Activated CD4-positive, alpha-beta memory T cell treated with anti-CD3 and anti-CD28 coated beads, Interleukin-2, amount 10 ng/mL, durations not matched to agents 7 days and 5 days (primary cell): Measurements from ENCODE around the gene KIAA1614. TPM values are rescaled to one million over a fixed set of nuclear protein-coding genes. Genes with fewer than 3 reads are reported as not detected.

Source experiments
- CTCF ChIA-PET: fragments of 350-600 bp; sonication (Branson Sonifier 250); formaldehyde crosslinking; loops from one replicate; lab custom pipeline; 2021; ENCODE audit warnings: antibody characterized with exemption, inconsistent platforms; lab: Charles Lee
- POLR2A ChIA-PET: fragments of 350-600 bp; sonication (Branson Sonifier 250); formaldehyde crosslinking; loops from one replicate; lab custom pipeline; 2021; ENCODE audit warnings: antibody characterized with exemption; lab: Charles Lee
- DNase-seq: peaks from one replicate; pipeline ENCODE4 v3.0.0-alpha.2; 2020
- H3K27ac Mint-ChIP-seq: one replicate; pipeline ENCODE4 v1.8.0; 2021; ENCODE audit warnings: mild to moderate bottlenecking, mixed read lengths
- H3K27me3 Mint-ChIP-seq: one replicate; pipeline ENCODE4 v1.8.0; 2021; ENCODE audit warnings: mixed read lengths
- H3K36me3 Mint-ChIP-seq: one replicate; pipeline ENCODE4 v1.8.0; 2021; ENCODE audit warnings: low read depth, mixed read lengths
- H3K4me1 Mint-ChIP-seq: one replicate; pipeline ENCODE4 v1.8.0; 2021; ENCODE audit warnings: mixed read lengths
- H3K4me3 Mint-ChIP-seq: one replicate; pipeline ENCODE4 v1.8.0; 2021; ENCODE audit warnings: mild to moderate bottlenecking, mixed read lengths
- H3K9me3 Mint-ChIP-seq: one replicate; pipeline ENCODE4 v1.8.0; 2021; ENCODE audit warnings: mixed read lengths
- total RNA-seq, 2 experiments: library from RNA; stranded (reverse); gene quantifications; one replicate each; pipeline ENCODE4 v1.2.3, GENCODE V29; 2021

KIAA1614 gene
- total RNA-seq, 2 experiments from 2014 or later = 0.03 to 0.13 TPM

DNA sequence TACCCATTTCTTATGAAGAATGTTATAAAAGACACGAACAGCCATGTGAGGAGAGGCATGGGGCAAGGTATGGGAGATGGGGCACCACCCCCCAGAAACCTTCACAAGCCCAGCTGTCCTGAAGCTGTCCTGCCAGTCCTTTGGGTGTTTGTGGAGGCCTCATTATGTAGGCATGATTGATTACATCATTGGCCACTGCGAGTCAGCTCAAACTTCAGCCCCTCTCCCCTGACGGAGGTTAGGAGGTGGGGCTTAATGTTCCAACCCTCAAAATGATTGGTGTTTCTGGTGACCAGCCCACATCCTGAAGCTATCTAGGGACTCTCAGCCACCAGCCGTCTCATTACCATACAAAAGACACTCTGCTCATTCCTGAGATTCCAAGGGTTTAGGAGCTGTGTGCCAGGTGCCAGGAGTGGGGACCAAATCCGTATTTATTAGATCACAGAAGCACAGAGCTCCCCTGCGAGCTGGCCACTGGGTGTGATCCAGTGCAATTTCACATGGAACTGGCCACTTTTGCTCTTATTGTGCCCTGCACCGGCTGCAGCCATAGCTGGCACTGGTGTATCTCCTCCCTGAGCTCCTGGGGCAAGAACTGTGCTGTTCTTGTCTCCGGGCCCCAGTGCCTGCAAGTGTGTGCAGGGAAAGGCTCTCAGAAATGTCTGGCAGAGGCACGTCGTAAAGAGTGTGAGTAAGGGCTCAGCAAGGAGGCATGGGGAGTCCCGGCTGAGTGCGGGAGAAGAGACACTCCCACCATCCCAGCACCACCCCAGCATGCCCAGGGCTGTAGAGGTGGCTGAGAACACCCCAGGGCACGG, 10.5 kb downstream of the KIAA1614 start:
- Mint-ChIP-seq H3K4me1 (no peaks in the 10 kb centered on the region), H3K27me3 (peaks cover 6% of the 10 kb centered on the region), H3K4me3 (no peak overlapping the region), H3K36me3 (no peaks in the 10 kb centered on the region), H3K27ac (no peak overlapping the region), H3K9me3 (no peaks in the 10 kb centered on the region)
- no peak for DNase-seq
- POLR2A ChIA-PET = no interaction called here
- CTCF ChIA-PET = no interaction called here

DNA sequence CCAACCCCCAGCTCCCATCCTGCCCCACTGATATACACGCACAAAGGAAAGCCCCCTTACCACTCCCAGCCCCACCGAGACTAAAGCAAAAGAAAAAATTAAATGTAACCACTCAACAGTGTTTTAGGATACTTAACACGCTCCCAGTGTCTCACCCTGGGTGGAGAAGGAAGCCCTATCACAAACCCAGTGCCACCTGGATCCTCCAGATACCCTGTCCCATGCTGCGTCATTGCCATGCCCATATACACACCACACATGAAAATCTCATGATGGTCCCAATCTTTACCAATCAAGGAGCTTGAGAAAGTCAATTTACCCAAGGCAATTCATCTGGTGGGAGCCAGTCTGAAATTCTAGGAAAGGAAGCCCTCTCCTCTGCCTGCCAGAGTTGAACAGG, 11.2 kb downstream of the KIAA1614 start:
- Mint-ChIP-seq H3K27me3 (peaks cover 6% of the 10 kb centered on the region), H3K27ac (no peak overlapping the region), H3K9me3 (no peaks in the 10 kb centered on the region), H3K4me3 (no peak overlapping the region), H3K4me1 (no peaks in the 10 kb centered on the region), H3K36me3 (no peaks in the 10 kb centered on the region)
- DNase-seq = no peak
- ChIA-PET POLR2A (no interaction called here), CTCF (no interaction called here)

DNA sequence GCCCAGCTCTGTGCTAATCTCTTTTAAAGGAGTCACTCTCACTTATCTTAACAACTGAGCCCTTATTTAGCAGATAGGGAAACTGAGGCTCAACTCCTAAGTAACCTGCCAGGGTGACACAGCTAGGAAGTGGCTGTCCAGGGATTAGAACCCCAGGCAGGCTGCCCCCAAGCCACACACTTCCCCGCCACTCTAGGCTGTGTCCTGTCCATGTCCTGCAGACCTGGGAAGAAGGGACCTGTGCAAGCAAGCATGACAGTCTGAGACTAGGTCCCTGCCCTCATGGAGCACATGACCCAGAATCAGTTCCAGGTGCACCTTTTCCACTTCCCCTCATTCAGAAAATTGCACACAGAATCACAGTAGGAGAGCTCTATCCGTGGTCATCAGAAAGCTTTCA, 12.2 kb downstream of the KIAA1614 start:
- no peak for DNase-seq
- Mint-ChIP-seq H3K4me1 (no peaks in the 10 kb centered on the region), H3K27ac (no peak overlapping the region), H3K4me3 (no peak overlapping the region), H3K27me3 (peaks cover 6% of the 10 kb centered on the region), H3K9me3 (no peaks in the 10 kb centered on the region), H3K36me3 (no peaks in the 10 kb centered on the region)
- ChIA-PET POLR2A (no interaction called here), CTCF (no interaction called here)

DNA sequence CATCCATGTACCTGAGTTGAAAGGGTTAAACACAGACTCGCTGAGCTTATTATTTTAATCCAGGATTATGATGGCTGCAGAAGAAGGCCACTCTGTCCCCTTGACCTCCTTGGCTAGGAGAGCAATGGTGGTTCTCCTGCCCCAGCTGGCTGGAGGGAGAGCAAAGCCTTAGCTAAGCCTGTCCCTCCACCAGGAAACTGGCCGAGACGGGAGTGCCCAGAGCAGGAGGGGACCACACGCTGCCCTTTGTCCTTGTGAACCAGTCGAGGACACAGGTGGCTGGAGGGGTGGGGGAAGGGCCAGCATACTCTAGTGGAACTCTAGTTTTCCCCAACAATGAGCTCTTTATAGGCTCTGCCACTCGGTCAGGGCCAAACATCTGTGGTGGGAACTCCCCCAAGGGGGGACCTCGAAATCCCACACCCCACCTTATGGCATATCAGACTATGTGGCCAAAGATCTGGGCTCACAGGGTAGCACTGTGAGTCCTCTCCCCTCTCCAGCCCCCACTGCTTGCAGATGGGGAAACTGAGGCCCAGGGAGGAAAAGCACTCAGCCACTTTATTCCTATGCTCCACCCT, 12.9 kb downstream of the KIAA1614 start:
- ChIA-PET CTCF (no interaction called here), POLR2A (no interaction called here)
- H3K36me3 Mint-ChIP-seq = no peaks in the 10 kb centered on the region
- H3K27ac Mint-ChIP-seq = no peak overlapping the region
- no peak for DNase-seq
- no peak overlapping the region for H3K4me3 Mint-ChIP-seq
- no peaks in the 10 kb centered on the region for H3K4me1 Mint-ChIP-seq
- H3K27me3 Mint-ChIP-seq = peaks cover 6% of the 10 kb centered on the region
- H3K9me3 Mint-ChIP-seq = no peaks in the 10 kb centered on the region

DNA sequence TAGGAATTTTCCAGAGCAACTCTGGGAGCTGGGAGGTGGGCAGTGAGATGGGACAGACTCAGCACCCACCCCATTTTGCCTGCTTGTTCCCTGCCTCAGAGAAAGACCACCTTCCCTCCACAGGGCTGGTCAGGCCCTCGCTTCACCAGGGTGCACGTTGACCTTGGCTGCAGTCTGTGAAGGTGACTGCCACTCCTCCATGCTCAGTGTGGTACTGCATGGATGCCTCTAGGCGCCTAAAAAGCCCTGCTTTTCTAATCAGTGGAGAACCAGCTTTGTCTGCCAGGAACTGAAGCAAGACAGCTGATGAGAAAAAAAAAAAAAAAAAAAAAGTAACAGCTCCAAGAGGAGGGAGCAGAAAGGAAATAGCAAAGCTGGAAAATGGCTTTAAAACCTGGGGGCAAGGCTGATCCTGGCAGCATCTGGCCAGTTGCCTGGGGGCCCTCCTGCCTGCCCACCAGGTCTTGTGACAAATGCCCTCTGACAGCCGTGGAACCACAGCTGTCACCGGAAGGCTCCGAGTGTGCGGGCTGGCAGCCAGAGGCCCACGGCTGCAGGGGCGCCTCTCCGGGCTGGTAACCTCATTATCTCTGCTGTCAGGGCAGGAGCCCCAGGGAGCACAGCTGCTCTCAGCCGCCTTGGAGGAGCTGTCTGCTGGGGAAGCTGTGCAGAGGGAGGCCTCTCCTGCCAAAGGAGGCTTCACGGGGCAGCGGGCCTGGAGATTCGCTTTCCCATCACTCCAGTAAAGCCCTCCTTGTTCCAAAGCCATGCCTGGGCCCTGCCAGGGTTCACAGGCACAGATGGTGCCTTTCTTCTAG, 13.7 kb downstream of the KIAA1614 start:
- H3K4me1 Mint-ChIP-seq = no peaks in the 10 kb centered on the region
- no peaks in the 10 kb centered on the region for H3K9me3 Mint-ChIP-seq
- no peaks in the 10 kb centered on the region for H3K36me3 Mint-ChIP-seq
- CTCF ChIA-PET = interaction anchor here (0.7 kb wide), 1 partner anchor 100 kb away, joined by 4 read pairs; no protein-coding TSS in a partner anchor
- H3K27me3 Mint-ChIP-seq = peaks cover 6% of the 10 kb centered on the region
- no peak overlapping the region for H3K27ac Mint-ChIP-seq
- no peak for DNase-seq
- POLR2A ChIA-PET = no interaction called here
- no peak overlapping the region for H3K4me3 Mint-ChIP-seq

DNA sequence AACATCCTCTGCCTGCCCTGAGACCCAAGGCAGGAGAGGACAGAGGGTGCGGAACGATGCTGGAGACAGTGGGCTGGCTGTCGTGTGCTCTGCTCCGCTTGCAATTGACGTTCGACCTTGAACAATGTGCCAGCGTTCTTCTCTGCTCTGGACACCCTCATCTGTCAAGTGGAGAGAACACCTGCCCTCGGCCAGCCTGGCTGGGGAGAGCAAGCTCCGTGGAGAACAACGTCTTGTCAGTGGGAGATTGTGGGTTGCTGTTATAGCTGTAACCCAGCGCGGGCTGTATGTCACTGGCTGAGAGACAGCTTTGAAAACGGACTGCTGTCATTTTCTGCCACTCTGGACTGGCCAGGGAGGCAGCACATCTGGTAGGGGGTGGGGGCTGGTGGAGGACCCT, 14.7 kb downstream of the KIAA1614 start:
- Mint-ChIP-seq H3K36me3 (no peaks in the 10 kb centered on the region), H3K27me3 (peaks cover 6% of the 10 kb centered on the region), H3K4me3 (no peak overlapping the region), H3K9me3 (no peaks in the 10 kb centered on the region), H3K4me1 (no peaks in the 10 kb centered on the region), H3K27ac (no peak overlapping the region)
- ChIA-PET POLR2A (no interaction called here), CTCF (no interaction called here)
- DNase-seq = no peak

DNA sequence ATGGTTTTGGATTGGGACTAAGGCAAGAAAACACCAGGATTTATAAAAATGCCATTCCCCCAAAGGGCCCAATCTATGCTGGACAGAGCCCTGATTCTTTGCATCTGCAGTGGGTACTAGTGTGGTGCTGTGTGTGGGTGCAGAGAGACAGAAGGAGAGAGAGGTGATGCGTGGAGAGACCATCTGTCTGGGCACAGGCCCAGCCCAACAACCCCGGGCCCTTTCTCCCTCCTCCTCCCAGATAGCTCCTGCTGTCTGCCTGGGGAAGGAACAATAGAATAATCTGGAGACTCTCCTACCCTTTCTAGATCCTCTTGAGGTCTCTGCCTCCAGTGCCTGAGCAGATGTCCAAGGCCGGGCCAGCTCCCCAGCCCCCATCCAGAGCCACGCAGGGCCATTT, 15.1 kb downstream of the KIAA1614 start:
- Mint-ChIP-seq H3K4me3 (no peak overlapping the region), H3K27ac (no peak overlapping the region), H3K9me3 (no peaks in the 10 kb centered on the region), H3K27me3 (peaks cover 6% of the 10 kb centered on the region), H3K36me3 (no peaks in the 10 kb centered on the region), H3K4me1 (no peaks in the 10 kb centered on the region)
- ChIA-PET CTCF (no interaction called here), POLR2A (no interaction called here)
- no peak for DNase-seq

DNA sequence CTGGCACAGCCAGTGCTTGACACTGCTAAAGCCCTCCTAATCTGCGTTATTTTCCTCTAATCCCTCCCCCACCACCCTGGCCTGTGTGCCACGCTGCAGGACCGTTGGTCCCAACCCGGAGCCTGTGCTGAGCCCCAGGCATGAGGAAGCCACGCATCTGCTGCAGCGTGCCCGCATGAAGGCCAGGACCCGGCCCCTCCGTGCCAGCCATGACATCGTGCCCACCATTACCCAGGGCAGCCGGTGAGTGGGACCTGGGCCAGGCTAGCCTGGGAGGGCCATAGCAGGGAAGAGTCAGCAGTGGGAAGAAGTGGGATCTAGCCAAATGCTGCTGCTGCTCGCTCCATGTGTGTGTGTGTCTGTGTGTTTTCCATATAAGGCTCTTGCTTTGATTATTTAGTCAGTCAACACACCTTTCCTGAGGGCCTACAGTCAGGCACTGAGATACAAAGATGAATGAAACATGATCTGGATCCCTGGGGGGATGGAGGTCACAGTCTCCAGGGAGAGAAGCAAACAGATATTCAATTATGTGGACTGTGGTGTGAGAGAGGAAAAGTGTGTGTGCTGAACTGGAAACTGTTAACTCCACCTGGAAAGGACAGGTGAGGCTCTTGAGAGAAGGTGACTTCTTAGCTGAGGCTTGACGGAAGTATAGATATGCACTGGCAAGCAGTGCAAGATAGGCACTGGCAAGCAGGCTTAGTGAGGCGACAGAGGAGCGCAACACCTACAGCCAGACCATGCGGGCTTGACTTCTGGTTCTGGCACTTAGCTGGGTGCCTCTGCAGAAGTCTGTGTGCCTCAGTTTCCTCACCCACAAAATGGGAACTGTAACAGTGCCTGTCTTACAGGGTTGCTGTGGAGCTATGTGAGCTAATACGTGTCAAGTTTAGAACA, 15.9 kb downstream of the KIAA1614 start:
- CTCF ChIA-PET = no interaction called here
- H3K27me3 Mint-ChIP-seq = peaks cover 6% of the 10 kb centered on the region
- no peaks in the 10 kb centered on the region for H3K4me1 Mint-ChIP-seq

DNA sequence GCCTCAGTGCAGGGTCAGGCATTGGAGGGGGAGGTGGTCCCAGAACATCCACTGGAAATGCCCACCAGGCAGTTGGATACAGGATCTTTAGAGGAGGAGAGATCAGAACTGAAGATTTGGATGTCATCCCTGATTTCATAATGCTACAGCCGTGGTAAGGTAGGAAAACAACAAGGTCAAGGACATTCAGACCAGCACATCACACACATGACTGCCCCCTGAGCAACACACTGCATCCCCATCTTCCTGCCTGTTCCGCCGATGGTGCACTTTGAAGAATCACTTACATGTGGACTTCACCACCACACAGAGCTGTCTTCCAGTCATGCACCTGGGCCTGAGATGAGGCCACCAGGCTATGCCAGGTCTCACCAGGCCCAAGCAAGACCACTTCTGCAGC, 16.7 kb downstream of the KIAA1614 start:
- ChIA-PET CTCF (no interaction called here), POLR2A (no interaction called here)
- H3K4me3 Mint-ChIP-seq = no peak overlapping the region
- DNase-seq = no peak
- no peaks in the 10 kb centered on the region for H3K36me3 Mint-ChIP-seq
- peaks cover under 1% of the 10 kb centered on the region for H3K4me1 Mint-ChIP-seq
- peaks cover 2% of the 10 kb centered on the region for H3K27me3 Mint-ChIP-seq
- H3K27ac Mint-ChIP-seq = no peak overlapping the region
- H3K9me3 Mint-ChIP-seq = no peaks in the 10 kb centered on the region

More for the DNA sequence above, 15.9 kb downstream of the KIAA1614 start:
- Mint-ChIP-seq H3K4me3 (no peak overlapping the region), H3K9me3 (no peaks in the 10 kb centered on the region), H3K36me3 (no peaks in the 10 kb centered on the region), H3K27ac (no peak overlapping the region)
- DNase-seq = no peak
- POLR2A ChIA-PET = no interaction called here

DNA sequence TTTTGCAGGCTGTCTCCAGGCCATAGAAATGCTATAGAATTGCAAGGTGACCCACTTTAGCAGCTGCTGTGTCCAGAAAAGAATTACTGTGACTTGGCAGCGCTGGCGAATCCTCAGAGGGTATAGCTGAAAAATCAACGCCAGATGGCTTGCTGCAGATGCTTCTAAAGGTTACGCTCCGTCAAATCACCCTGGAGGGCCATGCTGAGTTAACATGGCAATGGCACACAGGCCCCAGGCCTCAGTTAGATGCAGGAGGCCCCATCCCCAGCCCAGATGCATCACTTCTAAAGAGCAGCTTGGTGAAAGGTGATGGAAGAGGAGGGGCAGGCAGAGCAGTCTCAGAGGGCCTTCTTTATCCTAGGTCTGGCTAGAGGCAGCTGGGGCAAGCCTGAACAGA, 18.0 kb downstream of the KIAA1614 start:
- peaks cover 2% of the 10 kb centered on the region for H3K27me3 Mint-ChIP-seq
- no peaks in the 10 kb centered on the region for H3K9me3 Mint-ChIP-seq
- no peak overlapping the region for H3K4me3 Mint-ChIP-seq
- DNase-seq = no peak
- H3K36me3 Mint-ChIP-seq = no peaks in the 10 kb centered on the region
- CTCF ChIA-PET = no interaction called here
- peaks cover 3% of the 10 kb centered on the region for H3K4me1 Mint-ChIP-seq
- POLR2A ChIA-PET = no interaction called here
- H3K27ac Mint-ChIP-seq = no peak overlapping the region

DNA sequence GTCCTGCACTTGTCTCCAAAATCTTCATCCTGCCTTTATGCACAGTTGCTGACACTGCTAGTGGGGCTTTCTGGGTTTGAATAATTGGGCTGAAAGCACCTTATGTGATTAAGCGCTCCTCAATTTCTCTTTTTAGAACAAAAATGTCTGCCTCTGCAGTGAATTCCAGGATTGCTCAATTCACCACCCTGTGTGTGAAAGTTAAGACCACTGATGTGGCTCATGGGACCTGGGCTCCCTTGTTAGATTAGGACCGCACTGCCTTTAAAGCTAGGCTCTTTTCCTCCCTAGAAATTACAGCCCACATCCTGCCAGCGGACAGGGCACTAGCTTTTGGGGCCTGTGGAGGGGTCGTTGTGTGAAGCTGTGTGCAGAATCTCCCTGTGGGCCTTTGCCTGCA, 18.8 kb downstream of the KIAA1614 start:
- H3K4me1 Mint-ChIP-seq = peaks cover 3% of the 10 kb centered on the region
- H3K9me3 Mint-ChIP-seq = no peaks in the 10 kb centered on the region
- no peak overlapping the region for H3K4me3 Mint-ChIP-seq
- no peak for DNase-seq
- no peaks in the 10 kb centered on the region for H3K36me3 Mint-ChIP-seq
- POLR2A ChIA-PET = no interaction called here
- CTCF ChIA-PET = no interaction called here
- H3K27me3 Mint-ChIP-seq = peaks cover 2% of the 10 kb centered on the region
- no peak overlapping the region for H3K27ac Mint-ChIP-seq

DNA sequence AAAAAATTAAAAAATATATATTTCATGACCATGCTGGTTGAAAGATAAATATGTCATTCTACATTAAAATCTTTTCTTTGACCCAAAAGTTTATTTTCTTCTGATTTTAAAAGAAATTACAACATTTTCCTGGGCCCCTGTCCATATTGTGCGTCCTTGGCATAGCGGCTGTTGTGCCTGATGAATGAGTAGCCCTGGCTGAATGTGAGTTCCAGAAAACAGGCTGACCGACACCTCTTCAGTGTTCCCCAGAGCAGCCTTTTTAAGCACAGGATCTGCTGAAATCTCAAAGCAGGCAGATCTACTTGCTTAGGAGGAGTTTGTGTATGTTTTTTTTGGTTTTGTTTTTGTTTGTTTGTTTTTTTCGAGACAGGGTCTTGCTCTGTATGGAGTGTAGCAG, 19.7 kb downstream of the KIAA1614 start:
- no peaks in the 10 kb centered on the region for H3K36me3 Mint-ChIP-seq
- POLR2A ChIA-PET = no interaction called here

More for the DNA sequence above, 19.7 kb downstream of the KIAA1614 start:
- Mint-ChIP-seq H3K27me3 (peaks cover 2% of the 10 kb centered on the region), H3K4me1 (peaks cover 3% of the 10 kb centered on the region), H3K27ac (no peak overlapping the region), H3K9me3 (no peaks in the 10 kb centered on the region), H3K4me3 (no peak overlapping the region)
- CTCF ChIA-PET = interaction anchor here (1.0 kb wide), 1 partner anchor 12 kb away, joined by 3 read pairs; no protein-coding TSS in a partner anchor
- DNase-seq = no peak
